ENCODE measurements around the gene CRCP.

- TF ChIP-seq, protein P1, sequence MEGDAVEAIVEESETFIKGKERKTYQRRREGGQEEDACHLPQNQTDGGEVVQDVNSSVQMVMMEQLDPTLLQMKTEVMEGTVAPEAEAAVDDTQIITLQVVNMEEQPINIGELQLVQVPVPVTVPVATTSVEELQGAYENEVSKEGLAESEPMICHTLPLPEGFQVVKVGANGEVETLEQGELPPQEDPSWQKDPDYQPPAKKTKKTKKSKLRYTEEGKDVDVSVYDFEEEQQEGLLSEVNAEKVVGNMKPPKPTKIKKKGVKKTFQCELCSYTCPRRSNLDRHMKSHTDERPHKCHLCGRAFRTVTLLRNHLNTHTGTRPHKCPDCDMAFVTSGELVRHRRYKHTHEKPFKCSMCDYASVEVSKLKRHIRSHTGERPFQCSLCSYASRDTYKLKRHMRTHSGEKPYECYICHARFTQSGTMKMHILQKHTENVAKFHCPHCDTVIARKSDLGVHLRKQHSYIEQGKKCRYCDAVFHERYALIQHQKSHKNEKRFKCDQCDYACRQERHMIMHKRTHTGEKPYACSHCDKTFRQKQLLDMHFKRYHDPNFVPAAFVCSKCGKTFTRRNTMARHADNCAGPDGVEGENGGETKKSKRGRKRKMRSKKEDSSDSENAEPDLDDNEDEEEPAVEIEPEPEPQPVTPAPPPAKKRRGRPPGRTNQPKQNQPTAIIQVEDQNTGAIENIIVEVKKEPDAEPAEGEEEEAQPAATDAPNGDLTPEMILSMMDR (IDR thresholded peaks at IDR 0.05), result no peak
- no peak for TF ChIP-seq POLR2A (IDR thresholded peaks at IDR 0.05)
Measured at GRCh38 chr7:66100408-66101050, 14.1 kb upstream of the CRCP start.

Measured in testis (tissue), 2 donors.